Pulmonary artery endothelial cell (primary cell): ENCODE data around the gene PCDH9. TPM values are rescaled to one million over a fixed set of nuclear protein-coding genes. Genes with fewer than 3 reads are reported as not detected.

Source experiments
- DNase-seq: peaks from one replicate; pipeline ENCODE4 v3.0.0-alpha.2; 2011; ENCODE audit warnings: low read depth, low spot score
- total RNA-seq: library from RNA; depleted of rRNA; stranded (reverse); fragments of >200 nt; gene quantifications from 2 replicates; pipeline ENCODE4 v1.2.3, GENCODE V29; 2014

PCDH9 gene
- total RNA-seq, 1 donor from 2014 or later = 2.9 TPM

DNA sequence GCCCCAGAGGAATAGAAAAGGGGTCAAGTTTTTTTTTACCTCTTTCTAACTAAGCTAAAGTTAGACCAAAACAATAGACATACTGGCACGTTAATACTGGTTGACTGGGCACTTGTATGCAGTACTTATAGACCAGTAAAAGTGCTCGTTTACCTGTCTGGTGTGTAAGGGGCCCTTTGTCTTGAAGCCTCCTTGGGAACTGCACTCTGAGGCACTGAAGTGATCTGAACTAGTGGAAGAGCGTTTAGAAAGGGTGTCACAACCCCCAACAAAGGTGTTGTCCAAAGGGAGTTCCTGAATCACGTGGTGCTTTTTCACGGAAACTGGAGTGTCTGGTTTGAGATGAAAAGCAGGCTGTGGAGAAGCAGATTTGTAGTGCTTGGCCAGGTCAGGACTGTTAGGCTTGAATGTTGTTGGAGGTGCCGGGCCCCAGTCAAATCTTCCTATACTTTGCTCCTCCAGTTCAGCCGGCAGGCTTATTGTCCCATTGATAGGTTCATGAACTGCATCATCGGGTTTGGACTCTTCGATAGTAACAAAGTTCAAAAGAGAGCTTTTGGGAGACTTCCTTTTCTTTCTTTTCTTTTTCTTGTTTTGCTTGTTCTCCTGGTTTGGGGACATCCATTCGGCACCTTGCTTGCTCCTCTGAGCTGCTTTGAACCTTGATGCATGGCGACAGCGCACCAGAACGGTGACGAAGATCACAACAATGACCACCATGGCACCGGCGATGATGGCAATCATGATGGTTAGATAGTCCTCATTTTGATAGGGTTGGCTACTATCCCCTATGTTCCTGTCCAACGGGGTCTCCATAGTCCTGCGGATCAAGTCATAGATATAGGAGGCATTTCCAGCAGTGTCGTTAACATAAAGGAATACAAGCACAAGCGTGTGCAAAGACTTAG, 4.6 kb downstream of the PCDH9 start:
- DNase-seq = no peak

DNA sequence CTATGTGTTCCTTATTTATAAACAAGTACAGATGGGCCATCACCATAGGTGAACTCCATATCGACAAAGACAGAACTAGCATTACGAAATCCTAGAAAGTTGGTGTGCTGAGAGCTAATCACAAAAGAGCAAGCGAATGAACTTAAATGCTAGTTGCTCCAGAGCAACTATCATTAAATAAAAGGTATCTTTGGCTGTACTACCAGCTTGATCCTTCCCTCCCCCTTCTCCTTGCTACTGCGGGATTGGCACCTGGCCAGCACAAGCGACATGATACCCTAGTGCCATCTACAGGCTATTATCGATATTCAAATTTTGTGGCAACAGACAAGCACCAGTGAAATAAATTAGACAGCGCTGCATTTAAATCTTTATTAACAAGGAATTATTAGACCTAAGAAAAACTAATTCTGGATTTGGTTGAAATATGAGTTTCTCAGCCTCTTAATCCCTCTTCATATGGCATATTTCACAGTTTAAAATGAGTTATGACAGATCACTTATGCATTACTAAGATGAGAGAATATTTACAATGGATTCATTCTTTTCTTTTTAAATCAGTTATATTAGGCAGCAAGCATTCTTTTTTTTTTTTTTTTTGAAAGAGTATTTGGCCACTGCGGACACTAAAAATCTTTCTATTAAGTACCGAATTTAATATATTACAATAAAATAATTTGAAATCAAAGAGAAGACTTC, 5.8 kb downstream of the PCDH9 start:
- DNase-seq = peak; percentile 58

DNA sequence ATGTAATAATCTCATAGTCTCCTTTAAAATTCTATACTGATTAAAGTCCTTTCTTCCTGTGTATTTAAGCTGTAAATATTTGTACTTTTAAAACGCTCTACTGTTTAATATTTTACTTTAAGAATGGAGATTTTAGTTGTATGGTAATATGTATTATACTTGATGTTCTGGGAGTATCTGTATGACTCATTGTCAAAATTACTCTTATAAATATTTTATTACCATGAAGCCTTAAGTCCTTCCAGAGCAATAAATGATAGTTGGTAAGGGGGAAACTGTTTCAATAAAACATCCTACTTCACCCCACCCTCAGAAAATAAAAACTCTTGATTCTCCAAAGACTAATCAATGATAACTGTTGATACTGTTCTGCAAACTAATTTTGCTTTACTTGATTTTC, 6.4 kb downstream of the PCDH9 start:
- DNase-seq = no peak

GRCh38 chr13:67223024-67223423, 7.1 kb downstream of the PCDH9 start:
- no peak for DNase-seq

GRCh38 chr13:67221630-67222226, 8.4 kb downstream of the PCDH9 start:
- DNase-seq = no peak

DNA sequence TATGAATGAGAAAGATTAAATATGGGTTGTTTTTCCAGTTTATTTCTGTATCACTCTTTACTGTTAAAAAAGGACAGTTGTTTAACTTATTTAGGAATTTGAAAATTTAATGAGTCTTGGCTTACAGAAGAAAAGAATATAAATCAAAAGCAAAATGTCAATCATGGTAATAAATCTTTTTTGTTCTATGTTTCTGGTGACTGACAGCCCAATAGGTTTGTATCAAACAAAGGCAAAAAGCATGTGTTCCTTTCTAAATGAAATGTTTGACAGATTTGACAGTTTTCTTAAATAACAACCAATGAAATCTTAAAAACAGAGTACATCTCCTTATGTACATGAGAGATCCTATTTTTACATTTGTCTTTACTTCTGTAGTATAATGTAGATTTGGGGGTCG, 11.0 kb downstream of the PCDH9 start:
- DNase-seq = no peak

GRCh38 chr13:67217880-67218279, 12.3 kb downstream of the PCDH9 start:
- no peak for DNase-seq

DNA sequence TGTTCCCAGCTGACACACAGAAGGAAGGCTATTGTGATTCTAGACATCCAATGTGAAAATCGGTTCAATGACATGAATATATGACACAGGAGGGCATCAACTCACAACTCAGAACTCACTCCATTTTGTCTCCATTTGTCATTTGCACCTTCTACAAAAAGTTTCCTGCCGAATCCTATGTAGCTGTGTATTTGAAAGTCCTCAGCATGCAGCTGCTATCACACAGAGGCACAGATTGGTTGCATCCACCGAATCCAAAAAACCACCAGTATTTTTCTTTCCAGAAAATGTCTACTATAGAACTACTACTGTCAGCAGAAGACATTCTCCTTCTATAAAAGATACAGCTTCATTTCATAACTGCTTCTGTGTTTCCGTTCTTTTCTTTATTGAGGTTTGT, 13.3 kb downstream of the PCDH9 start:
- DNase-seq = no peak

GRCh38 chr13:67210208-67210607, 19.9 kb downstream of the PCDH9 start:
- no peak for DNase-seq

GRCh38 chr13:67208552-67208951, 21.6 kb downstream of the PCDH9 start:
- no peak for DNase-seq

DNA sequence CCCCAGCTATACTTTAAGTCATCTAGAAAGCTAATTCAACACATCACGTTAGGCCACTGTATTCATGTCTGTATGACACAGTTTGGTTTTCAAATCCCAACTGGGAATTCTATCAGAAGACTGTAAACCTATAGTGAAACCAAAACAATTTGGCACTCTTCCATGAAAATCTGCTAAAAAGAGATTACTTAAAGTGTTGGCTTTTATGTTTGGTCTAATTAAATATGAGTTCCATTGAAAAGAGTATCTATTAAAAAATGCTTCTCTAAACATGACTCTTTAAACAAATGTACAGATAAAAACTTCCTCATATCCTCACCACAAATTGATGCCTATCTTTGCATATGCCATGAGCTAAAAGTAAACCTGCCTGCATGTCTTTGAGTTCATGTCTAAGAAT, 25.4 kb downstream of the PCDH9 start:
- DNase-seq = no peak

DNA sequence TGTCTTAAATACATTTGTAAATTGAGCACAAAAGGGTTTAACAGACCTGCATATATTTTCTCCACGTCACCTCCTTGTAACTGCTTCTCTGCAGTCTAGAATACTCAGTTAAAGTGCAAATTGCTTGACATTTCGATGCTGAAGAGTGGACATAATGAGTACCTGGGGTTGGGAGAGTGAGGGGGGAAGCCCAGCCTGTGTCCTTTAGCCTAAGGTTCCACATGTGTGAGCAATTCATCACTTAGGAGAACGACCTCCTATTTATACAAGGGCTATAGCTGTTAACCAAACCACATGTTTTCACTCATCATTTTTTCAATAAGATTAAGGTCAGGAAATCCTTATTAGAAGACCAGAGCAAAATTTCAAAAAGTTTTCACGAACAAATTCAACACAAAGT, 29.5 kb downstream of the PCDH9 start:
- no peak for DNase-seq

DNA sequence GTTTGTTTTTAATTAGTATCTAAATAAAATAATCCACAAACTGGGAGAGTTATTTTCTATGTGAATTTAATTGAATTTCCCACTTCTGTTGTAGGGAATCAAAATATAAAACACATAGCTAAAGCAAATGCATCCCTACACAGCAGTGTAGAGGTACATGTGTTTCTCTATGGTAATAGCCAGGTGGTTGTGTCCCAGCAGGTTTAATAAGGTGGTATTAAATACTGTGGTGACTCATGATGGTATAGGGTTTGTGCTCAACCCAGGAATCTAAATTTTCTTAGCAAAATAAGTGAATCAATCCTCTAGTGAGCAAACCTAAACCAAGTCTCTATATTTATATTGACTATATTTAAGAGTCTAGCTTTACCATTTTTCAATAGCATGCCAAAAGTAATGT, 30.0 kb downstream of the PCDH9 start:
- DNase-seq = no peak

DNA sequence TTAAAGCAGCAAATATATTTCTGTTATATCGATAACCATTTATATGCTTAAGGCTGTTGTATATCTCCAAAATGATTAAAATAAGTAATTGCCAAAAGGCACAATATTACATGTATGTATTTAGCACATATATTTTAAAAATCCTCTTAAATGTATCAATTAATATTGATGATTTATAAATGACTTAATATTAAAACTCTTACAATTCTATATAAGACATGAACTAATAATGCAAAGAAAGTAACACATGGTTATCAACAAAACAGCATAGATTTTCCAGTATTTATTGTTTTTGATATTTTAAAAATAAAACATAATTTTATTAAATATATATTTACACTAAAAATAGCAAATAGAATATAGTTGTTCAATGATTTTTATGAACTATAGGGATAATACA, 32.4 kb downstream of the PCDH9 start:
- DNase-seq = no peak

GRCh38 chr13:67193979-67194378, 36.2 kb downstream of the PCDH9 start:
- no peak for DNase-seq

GRCh38 chr13:67192751-67193150, 37.4 kb downstream of the PCDH9 start:
- no peak for DNase-seq

GRCh38 chr13:67186995-67187569, 43.1 kb downstream of the PCDH9 start:
- no peak for DNase-seq

DNA sequence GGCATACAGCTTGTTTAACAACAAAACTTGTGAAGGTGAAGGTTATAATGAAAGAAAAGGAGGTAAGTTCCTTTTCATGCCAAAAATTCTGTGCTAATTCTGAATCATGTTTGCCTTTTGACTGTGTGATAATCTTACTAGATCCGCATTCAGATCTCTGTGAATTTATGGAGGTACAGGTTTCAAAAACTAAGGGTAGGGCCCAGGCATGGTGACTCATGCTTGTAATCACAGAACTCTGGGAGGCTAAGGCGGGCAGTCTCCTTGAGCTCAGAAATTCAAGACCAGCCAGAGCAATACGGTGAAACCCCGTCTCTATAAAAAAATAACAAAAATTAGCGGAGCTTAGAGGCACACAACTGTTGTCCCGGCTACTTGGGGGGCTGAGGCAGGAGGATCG, 45.9 kb downstream of the PCDH9 start:
- no peak for DNase-seq

DNA sequence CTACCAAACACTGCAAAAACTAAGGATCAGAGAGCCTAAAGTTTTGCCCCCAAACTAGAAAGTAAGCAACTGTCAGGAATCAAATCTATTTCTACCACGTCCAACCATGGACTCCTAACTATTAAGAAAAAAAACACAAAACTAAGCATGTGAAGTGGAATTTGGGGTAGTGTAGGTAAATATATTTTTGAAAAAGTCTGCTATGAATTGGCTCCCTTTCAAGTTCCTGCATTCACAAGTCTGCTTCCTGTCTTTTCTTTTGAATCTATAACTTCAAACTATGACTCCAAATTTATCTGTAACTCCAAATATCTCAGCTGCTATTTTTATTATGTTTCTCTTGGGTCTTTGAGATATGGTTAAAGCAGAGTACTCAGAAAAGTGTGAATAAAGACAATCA, 47.0 kb downstream of the PCDH9 start:
- DNase-seq = no peak

GRCh38 chr13:67175836-67176459, 54.2 kb downstream of the PCDH9 start:
- no peak for DNase-seq

DNA sequence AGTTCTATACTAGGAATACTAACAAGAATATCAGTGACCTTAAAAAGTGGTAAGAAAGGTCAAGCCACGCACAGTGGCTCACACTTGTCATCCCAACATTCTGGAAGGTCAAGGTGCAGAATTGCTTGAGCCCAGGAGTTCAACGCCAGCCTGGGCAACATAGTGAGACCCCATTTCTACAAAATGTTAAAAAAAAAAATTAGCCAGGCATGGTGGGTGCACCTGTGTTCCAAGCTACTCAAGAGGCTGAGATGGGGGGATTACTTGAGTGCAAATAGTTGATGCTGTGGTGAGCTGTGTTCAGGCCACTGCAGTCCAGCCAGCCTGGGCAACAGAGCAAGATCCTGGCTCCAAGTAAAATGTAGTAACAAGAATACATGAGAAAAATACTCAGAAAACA, 61.8 kb downstream of the PCDH9 start:
- DNase-seq = no peak

DNA sequence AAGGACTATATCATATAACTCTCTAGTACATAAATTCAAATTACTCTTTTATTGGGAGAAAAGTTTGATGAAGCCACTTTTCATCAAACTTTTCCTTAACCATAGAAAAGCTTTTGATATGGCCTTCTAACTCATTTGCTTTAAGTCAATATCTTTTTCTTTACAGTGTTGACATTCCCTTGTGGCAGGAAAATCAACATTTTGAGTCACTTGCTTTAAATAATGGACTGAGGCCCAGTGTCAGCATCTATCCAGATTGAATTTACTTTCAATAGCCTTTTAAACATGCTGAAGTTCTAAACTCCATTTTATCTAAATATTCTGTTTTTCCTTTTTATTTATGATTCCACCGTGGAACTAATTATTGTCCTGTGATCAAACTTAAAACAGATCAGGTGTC, 62.7 kb downstream of the PCDH9 start:
- no peak for DNase-seq
